CD4-positive, alpha-beta T cell treated with Interleukin-15 for 4 hours (primary cell): ENCODE measurements around the gene CDA.

Experiments
- DNase-seq: peaks from one replicate; pipeline ENCODE4 v3.0.0-alpha.2; 2020; ENCODE audit warnings: low spot score

The CDA gene

DNA sequence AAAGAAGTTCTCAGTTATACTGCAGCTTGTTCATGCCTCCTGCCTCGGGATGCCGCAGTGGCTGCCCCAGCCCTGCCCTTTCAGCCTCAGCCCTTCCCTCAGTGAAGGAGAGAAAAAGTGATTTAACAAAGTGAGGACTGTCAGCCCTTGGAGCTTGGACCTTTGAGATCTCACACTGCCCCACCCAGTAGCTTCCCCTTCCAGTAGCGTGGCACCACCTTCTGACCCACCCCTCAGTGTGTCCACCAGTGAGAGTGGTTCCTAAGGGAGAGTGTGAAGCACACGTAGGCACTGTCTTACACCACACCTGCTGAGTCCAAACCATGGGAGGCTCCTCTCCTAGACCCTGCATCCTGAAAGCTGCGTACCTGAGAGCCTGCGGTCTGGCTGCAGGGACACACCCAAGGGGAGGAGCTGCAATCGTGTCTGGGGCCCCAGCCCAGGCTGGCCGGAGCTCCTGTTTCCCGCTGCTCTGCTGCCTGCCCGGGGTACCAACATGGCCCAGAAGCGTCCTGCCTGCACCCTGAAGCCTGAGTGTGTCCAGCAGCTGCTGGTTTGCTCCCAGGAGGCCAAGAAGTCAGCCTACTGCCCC is at the start of gene CDA:
Gene CDA, plus strand, starts transcription at position 464 of the 592 bp plus-strand sequence. Its CDS starts 33 bp downstream, at position 497.
- no peak for DNase-seq

DNA sequence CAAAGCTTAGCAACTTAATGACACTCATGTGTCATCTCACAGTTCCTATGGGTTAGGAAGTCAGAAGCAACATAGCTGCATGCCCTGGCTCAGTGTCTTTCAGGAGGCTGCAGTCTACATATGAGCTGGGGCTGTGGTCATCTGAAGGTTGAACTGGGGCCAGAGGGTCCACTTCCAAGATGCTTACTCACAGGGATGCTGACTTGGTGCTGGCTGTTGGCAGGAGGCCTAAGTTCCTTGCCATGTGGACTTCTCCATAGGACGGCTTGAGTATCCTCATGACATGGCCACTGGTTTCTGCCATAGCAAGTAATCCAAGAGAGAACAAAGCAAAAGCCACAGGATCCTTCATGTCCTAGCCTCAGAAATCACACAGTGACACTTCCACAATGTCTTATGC is 48.6 kb upstream of the CDA start:
- DNase-seq: no peak

DNA sequence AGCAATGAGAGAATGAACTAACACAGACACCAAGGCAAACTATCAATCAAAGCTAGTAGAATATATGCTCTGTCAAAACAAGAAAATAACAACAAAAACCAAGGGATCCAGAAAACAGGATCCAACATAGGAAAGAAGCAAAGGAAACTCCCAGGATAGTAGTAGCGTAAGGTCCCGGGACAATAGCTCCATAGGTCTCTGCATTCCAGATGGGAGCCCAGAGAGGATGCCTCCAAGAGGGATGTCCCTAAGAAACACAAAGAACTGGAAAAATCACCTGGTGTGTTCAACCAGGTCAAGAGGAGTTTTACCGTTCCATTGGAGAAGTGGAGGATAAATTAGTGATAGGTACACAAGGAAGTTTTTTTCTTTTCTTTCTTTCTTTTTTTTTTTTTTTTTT is 42.3 kb upstream of the CDA start:
- no peak for DNase-seq

DNA sequence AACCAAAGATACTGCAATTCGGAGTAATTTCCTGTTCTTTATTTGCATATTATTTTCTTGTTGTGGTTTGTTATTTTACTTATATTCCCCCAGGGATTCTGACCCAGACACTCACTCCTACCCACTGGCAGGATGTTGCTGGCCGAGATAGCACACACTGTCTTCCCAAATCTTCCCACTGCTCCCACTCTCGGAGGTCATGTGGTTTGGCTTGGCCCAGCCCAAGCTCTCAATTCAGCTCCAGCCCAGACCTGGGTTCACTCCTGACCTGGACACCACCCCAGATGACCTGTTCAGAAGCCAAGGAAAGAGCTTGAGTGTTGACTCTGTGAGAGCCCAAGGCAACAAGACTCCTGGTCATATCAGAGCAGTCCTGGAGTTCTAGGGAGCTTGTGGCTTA is 37.7 kb upstream of the CDA start:
- no peak for DNase-seq

DNA sequence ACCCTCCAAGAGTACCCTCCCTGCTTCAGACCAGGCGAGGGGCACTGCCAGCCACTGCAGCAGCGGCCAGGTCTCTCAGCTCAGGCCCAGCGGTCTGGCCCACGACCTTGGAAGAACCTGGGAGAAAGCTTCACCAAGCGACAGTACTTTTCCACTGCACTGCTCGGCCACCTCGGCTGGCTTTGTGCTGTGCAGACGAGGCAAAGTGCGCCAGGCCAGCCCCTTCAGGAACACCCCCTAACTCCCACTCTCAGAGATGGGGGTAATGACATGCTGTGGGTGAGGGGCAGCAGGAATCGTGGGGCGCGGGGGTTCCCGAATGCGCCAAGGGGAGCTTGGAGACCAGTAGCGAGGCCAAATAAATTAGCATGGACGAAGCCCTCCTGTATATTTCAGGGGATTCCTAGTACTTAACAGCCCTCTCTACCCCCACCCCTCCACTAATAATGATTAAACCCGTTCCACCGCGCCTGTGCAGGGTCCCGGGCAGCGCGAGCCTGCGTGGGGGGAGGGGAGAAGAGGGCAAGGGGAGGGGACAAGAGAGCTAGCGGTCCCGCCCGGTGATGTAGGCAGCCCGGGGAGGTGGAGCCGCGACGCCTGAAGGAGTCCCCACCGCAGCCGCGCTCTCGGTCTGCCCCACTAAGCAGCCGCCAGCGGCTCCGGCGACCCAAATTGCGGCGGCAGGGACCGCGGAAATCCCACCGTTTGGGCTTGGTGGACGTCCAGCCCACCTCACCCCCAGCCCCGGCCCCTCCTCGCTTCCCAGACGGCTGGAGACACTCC is 36.8 kb upstream of the CDA start, which contains the start of gene FAM43B:
Gene FAM43B, plus strand, starts transcription at position 629 of the 783 bp plus-strand sequence. CDS start 401 bp downstream, outside the sequence.
- no peak for DNase-seq

DNA sequence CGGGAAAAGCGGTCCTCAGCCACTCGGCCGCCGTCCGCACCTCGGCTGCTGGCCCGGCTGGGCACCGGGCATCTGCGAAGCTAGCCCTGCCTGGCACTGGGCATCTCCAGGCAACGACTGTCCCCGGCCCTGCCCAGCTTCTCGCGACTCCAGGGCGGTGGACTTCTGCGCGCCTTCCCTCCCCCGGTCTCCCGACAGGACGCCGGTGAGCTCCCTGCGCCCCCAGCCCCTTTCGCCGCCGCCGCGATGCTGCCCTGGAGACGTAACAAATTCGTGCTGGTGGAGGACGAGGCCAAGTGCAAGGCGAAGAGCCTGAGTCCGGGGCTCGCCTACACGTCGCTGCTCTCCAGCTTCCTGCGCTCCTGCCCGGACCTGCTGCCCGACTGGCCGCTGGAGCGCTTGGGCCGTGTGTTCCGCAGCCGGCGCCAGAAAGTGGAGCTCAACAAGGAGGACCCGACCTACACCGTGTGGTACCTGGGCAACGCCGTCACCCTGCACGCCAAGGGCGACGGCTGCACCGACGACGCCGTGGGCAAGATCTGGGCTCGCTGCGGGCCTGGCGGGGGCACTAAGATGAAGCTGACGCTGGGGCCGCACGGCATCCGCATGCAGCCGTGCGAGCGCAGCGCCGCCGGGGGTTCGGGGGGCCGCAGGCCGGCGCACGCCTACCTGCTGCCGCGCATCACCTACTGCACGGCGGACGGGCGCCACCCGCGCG is 36.0 kb upstream of the CDA start:
- no peak for DNase-seq

DNA sequence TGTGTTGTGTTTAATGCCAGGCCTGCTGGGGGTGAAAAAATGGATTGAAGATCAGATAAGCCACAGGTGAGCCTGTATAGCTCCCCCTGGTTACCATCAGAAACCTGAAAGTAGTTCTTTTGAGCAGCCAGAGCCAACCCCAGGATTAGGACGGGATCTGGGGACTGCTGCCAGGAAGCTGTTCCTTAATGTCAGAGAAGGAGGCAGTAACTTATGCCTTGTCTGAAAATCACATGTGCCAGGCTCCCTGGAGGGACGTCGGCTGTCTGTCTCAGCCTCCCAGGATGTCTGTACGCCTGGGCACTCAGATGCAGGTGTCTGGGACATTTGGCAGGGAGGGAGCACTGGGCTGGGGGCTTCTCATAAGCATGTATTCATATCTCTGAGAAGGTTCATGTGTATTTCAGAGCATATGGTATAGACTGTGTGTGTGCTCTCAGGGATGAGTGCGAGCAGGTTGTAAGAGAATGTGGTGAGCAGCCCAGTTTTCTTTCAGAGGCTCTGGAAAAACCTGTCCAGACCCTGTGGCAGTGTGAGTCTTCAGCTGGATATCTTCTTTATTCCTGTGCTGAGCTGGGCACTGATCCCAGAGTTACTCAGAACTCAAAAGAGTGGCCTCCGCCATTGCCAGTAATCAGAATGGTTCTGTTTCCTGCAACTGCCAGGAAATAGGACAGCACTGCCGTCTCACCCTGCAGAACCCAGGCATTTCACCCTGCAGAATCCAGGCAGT is 33.7 kb upstream of the CDA start:
- no peak for DNase-seq

DNA sequence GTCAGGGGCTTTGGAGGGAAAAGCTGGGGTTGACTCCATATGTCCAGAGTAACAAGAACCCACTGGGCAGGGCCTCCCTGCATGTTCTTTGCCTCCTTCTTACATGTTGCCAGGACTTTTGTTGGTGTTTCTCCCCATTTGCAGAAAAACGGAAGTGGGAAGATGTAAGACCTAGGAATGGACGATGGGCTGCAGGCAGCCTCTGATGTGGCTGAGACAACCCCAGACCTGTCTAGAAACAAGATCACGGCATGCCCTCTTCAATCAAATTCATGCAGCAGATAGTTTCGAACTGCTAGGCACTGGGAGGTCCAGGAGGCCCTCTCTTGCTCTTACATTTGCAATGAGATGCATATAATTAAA is 33.2 kb upstream of the CDA start:
- no peak for DNase-seq

DNA sequence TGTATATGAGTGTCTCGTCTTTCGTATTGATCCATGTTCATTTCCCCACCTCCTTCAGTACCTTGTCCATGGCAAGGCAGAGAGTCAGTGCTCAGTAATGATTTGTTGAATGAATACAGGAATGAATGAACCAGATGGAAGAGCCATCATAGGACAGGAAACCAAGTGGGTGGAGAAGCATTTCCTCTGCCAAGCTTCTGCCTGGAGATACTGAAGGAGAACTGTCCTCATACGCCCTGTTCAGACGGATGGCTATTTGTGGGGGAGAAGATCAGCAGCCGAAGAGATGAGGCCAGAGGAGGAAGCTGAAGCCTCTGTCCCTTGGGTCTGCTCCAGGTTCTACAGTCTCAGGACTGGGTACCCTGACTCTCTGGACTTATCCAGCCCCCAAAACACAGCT is 30.7 kb upstream of the CDA start:
- no peak for DNase-seq

DNA sequence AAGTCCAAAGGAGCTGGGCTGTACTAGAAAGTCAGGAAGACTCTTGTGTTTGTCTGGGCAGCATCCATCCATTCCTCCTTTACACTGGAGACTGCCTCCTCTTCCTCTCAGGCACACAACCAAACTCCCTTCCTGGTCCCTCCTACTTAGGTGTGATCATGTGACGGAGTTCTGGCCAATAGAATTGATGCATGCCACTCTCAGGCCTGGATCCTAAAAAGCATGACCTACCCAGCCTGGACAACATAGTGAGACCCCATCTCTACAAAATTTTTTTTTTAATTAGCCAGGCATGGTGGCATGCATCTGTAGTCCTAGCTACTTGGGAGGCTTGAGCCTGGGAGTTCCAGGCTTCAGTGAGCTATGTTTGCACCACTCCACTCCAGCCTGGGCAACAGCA is 27.9 kb upstream of the CDA start:
- no peak for DNase-seq

DNA sequence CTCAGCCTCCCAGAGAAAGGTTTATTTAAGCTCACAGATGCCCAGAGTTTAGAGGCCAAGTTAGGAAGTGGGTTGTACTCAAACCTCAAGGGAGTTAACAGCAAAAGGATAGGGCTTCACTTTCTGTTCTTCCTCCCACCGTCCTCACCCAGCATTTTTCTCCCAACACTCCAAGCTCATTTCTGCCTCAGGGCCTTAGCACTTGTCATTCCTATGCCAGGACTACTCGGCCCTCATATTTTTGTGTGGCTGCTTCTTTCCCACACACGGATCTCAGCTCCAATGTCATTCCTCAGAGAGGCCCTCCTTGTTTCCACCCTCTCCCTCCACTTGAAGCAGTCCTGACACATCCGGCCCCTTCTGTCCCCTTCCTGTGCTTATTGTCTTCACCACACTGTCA is 23.7 kb upstream of the CDA start:
- no peak for DNase-seq

DNA sequence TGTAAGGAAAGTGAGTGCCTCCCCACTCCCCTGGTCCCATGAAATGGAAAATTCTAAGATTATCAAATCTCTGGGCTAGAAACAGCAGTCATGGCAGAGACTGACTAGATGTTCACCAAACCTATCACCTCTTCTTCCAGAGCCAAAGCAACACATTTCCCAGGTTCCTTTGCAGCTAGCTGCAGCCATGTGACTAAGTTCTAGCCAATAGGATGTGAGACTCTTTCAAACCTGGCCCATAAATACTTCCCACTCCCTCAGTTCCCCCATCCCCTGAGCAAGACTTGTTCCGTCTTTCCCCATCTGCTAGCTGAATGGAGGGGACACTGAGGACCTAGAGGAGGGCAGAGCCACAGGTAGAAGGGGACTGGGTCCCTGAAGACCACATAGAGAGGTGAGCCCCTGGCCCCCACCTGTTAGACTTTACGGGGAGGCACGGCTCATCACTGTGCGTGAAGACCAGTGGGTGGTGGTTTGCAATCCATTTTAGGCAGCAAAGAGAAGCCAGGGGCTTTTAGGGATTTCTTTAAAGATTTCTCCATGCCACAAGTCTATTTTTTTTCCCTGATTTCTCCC is 19.3 kb upstream of the CDA start:
- DNase-seq: no peak

DNA sequence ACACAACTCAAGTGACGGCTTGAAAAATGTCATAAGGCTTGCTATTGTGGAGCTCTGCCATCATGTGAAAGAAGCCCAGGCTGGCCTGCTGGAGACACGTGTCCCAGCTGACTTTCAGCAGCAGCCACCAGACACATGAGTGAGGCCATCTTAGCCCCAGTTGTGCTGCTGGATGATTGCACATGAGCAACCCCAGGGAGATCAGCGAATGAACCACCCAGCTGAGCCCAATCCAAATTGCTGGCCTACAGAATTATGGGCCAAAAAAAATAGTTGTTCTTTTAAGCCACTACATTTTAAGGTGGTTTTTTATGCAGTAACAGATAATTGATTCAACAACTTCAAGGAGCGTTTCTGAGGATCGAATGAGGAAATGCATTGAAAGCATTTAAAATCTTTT is 17.5 kb upstream of the CDA start:
- DNase-seq: no peak

DNA sequence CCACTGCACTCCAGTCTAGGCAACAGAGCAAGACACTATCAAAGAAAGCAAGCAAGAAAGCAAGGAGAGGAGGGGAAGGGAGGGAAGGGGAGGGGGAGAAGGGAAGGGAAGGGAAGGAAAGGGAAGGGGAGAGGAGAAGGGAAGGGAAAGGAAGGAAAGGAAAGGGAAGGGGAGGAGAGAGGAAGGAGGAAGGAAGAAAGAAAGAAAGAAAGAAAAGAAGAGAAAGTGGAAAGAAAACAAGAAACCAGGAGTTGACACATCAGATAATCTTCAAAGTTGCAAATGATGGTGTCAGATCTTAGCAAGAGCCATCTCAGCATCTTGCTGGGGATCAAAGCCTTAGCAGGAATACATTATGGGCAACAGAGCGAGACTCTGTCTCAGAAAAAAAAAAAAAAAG is 14.9 kb upstream of the CDA start:
- no peak for DNase-seq

DNA sequence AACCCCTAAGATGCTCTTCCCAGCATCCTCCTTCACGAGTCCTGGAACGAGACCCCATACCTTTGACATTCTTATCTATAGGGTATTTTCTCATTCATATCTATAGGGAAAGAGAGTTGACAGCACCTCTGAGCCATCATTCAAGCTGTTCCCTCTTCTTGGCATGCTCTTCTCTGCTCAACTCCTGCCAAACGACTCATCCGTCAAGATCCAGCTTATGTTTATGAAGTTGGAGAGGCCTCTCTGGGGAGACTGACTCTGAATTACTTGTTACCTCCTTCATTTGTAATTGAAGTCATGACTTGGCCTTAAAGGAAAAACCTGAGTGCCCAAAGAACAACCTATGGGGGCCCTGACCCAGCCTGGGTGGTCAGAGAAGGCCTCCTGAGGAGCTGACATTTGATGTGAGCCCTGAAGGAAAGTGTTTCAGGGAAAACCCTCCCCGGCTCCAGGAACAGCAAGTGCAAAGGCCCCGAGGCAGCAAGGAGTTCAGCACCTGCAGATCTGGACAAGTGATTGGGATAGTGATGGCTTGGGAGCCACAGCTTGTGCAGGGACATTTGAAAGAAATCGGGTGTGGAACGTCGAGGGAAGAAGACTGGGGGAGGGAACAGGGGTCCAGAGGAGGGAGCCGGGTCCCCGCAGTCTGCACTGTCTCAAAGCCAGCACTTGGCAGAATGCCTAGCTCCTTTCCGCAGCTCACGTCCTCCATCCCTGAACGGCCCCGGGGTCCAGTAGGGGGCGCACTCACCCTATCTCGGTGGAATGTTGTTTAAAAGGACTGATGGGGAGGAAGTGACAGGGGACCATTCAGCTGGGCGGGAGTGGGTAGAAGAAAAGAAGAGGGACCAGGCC is 14.0 kb upstream of the CDA start:
- DNase-seq: peak; percentile 44

DNA sequence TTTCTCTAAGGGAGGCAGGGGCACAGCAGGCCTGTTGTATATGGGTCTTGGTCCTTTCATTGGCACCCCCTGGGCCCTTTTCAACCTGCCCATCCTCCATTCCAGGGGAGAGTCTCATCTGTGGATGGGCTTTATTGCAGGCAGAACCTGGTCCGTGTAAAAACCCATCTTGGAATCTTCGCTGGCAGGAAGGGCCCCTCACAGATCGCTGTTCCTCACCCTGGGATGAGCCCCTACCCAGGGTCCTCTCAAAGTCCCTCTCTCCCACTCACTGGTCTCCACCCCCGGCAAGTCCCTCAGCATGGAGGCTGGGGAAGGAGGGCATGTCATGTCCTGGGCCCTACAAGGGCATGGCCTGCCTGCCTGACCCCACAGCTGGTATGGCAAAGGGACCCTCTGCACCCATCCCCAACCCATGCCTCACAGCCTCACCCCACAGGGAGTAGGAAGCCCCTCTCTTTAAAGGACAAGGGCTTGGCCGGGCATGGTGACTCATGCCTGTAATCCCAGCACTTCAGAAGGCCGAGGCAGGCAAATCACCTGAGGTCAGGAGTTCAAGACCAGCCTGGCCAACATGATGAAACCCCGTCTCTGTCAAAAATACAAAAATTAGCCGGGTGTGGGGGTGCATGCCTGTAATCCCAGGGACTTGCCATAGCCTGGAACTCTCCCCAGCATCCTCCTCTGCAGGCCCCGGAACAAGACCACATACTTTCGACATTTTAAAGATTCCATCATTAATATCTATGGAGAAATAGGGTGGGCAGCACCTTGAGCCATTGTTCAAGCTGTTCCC is 13.2 kb upstream of the CDA start:
- DNase-seq: no peak

DNA sequence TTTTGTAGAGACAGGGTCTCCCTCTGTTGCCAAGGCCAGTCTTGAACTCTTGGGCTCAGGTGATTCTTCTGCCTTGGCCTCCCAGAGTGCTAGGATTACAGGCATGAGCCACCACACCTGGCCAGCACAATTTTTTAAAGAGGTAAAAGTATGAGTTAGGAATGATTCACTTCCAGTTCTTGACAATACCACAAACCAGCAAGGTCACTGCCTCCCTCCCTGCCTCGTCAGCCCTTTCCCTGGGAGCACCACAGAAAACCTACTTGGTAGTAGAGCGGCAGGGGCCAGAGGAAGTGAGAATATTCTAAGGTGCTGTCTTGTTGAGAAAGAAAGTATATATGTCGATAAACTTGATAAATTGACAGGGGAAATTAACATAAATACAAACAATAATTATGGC is 10.8 kb upstream of the CDA start:
- no peak for DNase-seq

DNA sequence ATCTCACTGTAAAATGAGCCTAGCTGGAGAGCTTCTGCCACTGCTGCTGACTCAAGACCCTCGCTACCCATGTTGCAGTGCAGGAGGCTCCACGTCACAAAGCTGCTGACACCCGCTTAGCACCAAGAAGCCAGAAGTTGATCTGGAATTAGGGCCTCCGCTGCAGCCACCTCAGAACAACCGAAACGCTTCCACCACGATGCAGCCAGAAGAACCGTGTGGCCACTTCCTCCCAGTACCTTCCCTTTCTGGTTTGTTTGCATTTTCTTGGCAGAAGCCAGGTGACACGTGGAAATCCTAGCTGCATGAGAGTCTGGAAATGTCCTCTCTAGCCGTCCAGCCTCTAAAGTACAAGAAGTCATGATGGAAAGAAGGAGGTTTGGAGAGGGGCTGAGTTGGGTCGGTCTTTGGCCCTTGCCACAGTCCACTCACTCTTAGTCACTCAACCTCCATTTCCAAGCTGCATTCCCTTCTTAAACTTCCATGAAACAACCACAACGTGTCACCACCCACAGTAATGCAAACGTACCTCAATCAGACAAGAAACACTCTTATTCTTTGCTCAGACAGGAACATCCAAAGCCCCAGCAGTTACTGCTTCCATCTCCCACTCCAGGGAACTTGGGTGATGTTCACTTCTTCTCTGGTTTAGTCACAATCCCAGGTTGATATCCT is 10.0 kb upstream of the CDA start:
- no peak for DNase-seq

DNA sequence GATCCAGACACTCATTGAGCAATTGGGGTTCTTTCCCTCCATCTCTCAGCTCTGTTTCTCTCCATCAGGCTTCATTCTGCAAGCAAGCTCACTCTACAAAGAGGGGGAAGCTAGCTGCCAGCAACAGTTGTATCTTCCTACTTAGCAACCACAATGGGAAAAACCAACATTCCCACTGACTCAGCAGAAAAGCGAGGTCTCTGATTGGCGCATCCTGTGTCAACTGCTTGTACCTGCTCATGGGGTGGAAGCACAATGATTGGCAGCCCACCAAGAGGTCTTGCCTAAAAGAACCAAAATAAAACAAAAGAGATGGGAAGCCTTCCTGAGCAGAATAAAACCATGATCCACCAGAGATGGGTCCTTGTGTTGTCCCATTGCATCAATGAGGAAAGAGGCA is 4.0 kb upstream of the CDA start:
- DNase-seq: no peak
